K562 (cell line): ENCODE results near the gene TRAF1. TPM values are rescaled to one million over a fixed set of nuclear protein-coding genes. Genes with fewer than 3 reads are reported as not detected.

ENCODE experiments used
- CREM ChIP-seq: IDR thresholded peaks from 2 replicates; pipeline ENCODE4 v1.6.1; 2014; ENCODE audit warnings: antibody characterized with exemption, low read depth
- GABPA ChIP-seq: fragments of 200-800 bp; sonication (Bioruptor generic); conservative IDR thresholded peaks from 2 replicates; pipeline ENCODE4 v1.6.1; 2016; ENCODE audit warnings: low read depth, missing genetic modification characterization, missing compliant biosample characterization
- JUN ChIP-seq, 2 experiments: sonication (generic) in 1 of 2; formaldehyde crosslinking in 1 of 2; IDR thresholded peaks; 2 replicates each; pipeline versions ENCODE4 v1.6.1 to v1.8.0; 2012 to 2022; ENCODE audit warnings: borderline replicate concordance in 2 of 2, mild to moderate bottlenecking in 2 of 2, improper control_type of control experiment in 1 of 2, low read depth in 1 of 2, low read length in 1 of 2, missing genetic modification reagents in 1 of 2
- MTA1 ChIP-seq: fragments of 450-650 bp; IDR thresholded peaks from 2 replicates; pipeline ENCODE4 v1.6.1; 2017; ENCODE audit warnings: borderline replicate concordance
- NR1H2 ChIP-seq: sonication (generic); formaldehyde crosslinking; IDR thresholded peaks from 2 replicates; pipeline ENCODE4 v1.4.0; 2020; ENCODE audit warnings: mild to moderate bottlenecking, missing genetic modification reagents
- RBM25 ChIP-seq: fragments of 200-400 bp; formaldehyde crosslinking; IDR thresholded peaks from 2 replicates; pipeline ENCODE4 v1.6.1; 2018; ENCODE audit warnings: low read length, low read depth, moderate library complexity; ENCODE audit not compliant: severe bottlenecking
- polyA plus RNA-seq, 8 experiments: library from polyadenylated mRNA; depleted of rRNA in 4 of 8; stranded (reverse) in 5 of 8; unstranded in 3 of 8; fragments of >200 nt; fragmentation: Nextera tagmentation in 2 of 8; fragmentation: Illumina TruSeq in 1 of 8; extraction: Ambion mirVana in 2 of 8; extraction: Trizol in 1 of 8; gene quantifications; 2 replicates each; pipeline versions ENCODE4 v1.2.1 to v1.2.3, GENCODE V29; 2011 to 2014; ENCODE audit warnings: inconsistent platforms in 1 of 8, missing spikeins in 1 of 8
- total RNA-seq, 7 experiments: library from RNA; depleted of rRNA in 6 of 7; stranded (reverse); fragments of >200 nt in 6 of 7; fragmentation: Illumina TruSeq in 2 of 7; extraction: Trizol in 2 of 7; gene quantifications; 2 replicates each; pipeline versions ENCODE4 v1.2.1 to v1.2.3, GENCODE V29; 2011 to 2021; ENCODE audit warnings: low replicate concordance in 1 of 7
- TF ChIP-seq, protein P1 (sequence below): fragments of 450-650 bp; IDR thresholded peaks from 2 replicates; pipeline ENCODE4 v1.6.1; 2016; ENCODE audit warnings: low read depth
- TF ChIP-seq, protein P2 (sequence below), 2 experiments: fragments of 150-350 bp in 1 of 2; IDR thresholded peaks; 2 replicates each; pipeline ENCODE4 v1.6.1; 2012 to 2016; ENCODE audit warnings: low read depth in 2 of 2, low read length in 2 of 2, mild to moderate bottlenecking in 1 of 2, moderate library complexity in 1 of 2
- TF ChIP-seq, protein P3 (sequence below): fragments of 250-450 bp; sonication (Bioruptor Pico); IDR thresholded peaks from 2 replicates; pipeline ENCODE4 v1.5.0; 2020; ENCODE audit warnings: mild to moderate bottlenecking

Gene TRAF1
- total and polyA plus RNA-seq, 9 of the 15 experiments (the other 6 are each of a cell fraction or from before 2014, with no cell fraction given), result 0.01 to 1.1 (median 0.04) TPM; not detected in 2

DNA sequence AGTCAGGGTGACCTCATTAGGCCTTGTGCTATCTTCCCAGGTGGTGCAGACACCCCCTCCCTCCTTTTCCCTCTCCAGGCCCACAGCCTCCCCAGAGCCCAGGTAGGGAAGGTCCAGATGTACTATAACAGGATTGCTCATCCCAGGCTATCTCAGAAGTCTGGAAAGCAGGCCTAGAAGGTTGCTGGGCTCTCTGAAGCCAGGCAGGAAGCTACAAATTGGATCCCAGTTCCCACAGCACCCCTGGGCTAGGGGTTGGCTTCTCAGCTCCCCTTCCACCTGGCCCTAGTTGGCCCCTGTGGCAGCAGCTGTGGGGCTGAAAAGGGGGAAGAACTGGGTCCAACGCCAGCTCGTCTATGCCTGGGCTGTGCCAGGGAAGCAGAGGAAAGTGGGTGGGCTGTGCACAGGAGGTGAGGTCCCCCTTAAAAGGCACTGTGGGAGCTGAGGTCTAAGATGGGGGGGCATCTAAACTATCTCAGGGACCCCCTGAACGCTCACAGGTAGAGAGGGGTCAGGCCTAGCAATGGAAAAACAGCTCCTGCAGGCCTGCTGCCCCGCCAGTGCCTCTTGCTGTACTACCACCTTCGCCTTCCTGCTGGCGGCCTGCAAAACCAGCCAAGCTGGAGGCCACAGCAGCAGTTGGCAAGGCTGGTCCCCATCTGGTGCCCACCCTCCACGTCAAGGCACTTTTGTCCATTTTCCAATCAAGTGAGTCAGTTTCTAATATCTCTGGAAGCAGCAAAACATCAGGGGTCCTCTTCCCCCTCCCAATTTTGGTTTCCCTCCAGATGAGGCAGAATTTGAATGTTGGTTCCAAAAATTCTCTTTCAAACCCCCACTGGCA is 70.5 kb downstream of the TRAF1 start (continued):
- TF ChIP-seq, protein P1, sequence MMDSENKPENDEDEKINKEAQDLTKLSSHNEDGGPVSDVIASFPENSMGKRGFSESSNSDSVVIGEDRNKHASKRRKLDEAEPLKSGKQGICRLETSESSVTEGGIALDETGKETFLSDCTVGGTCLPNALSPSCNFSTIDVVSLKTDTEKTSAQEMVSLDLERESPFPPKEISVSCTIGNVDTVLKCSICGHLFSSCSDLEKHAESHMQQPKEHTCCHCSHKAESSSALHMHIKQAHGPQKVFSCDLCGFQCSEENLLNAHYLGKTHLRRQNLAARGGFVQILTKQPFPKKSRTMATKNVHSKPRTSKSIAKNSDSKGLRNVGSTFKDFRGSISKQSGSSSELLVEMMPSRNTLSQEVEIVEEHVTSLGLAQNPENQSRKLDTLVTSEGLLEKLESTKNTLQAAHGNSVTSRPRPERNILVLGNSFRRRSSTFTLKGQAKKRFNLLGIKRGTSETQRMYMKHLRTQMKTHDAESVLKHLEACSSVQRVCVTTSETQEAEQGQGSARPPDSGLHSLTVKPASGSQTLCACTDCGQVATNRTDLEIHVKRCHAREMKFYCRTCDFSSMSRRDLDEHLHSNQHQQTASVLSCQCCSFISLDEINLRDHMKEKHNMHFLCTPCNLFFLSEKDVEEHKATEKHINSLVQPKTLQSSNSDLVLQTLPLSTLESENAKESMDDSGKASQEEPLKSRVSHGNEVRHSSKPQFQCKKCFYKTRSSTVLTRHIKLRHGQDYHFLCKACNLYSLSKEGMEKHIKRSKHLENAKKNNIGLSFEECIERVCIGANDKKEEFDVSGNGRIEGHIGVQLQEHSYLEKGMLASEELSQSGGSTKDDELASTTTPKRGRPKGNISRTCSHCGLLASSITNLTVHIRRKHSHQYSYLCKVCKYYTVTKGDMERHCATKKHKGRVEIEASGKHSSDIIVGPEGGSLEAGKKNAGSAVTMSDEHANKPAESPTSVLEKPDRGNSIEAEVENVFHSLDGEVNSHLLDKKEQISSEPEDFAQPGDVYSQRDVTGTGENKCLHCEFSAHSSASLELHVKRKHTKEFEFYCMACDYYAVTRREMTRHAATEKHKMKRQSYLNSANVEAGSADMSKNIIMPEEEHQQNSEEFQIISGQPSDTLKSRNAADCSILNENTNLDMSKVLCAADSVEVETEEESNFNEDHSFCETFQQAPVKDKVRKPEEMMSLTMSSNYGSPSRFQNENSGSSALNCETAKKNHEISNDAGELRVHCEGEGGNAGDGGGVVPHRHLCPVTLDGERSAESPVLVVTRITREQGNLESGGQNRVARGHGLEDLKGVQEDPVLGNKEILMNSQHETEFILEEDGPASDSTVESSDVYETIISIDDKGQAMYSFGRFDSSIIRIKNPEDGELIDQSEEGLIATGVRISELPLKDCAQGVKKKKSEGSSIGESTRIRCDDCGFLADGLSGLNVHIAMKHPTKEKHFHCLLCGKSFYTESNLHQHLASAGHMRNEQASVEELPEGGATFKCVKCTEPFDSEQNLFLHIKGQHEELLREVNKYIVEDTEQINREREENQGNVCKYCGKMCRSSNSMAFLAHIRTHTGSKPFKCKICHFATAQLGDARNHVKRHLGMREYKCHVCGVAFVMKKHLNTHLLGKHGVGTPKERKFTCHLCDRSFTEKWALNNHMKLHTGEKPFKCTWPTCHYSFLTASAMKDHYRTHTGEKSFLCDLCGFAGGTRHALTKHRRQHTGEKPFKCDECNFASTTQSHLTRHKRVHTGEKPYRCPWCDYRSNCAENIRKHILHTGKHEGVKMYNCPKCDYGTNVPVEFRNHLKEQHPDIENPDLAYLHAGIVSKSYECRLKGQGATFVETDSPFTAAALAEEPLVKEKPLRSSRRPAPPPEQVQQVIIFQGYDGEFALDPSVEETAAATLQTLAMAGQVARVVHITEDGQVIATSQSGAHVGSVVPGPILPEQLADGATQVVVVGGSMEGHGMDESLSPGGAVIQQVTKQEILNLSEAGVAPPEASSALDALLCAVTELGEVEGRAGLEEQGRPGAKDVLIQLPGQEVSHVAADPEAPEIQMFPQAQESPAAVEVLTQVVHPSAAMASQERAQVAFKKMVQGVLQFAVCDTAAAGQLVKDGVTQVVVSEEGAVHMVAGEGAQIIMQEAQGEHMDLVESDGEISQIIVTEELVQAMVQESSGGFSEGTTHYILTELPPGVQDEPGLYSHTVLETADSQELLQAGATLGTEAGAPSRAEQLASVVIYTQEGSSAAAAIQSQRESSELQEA, result no peak
- TF ChIP-seq MTA1 (no peak), RBM25 (no peak), CREM (no peak), NR1H2 (CRISPR knock-in tag) (0 out of 2 replicates have a peak, but pooled peaks have one; percentile 44), GABPA (tag) (no peak), JUN (IDR thresholded peaks at IDR 0.05; ENCODE audit: borderline replicate concordance, low read depth, low read length) (no peak), JUN (CRISPR knock-in tag; IDR thresholded peaks at IDR 0.05; ENCODE audit: borderline replicate concordance) (peak; percentile 63; the same call in 1 of the 2 replicates)
- TF ChIP-seq, protein P2, sequence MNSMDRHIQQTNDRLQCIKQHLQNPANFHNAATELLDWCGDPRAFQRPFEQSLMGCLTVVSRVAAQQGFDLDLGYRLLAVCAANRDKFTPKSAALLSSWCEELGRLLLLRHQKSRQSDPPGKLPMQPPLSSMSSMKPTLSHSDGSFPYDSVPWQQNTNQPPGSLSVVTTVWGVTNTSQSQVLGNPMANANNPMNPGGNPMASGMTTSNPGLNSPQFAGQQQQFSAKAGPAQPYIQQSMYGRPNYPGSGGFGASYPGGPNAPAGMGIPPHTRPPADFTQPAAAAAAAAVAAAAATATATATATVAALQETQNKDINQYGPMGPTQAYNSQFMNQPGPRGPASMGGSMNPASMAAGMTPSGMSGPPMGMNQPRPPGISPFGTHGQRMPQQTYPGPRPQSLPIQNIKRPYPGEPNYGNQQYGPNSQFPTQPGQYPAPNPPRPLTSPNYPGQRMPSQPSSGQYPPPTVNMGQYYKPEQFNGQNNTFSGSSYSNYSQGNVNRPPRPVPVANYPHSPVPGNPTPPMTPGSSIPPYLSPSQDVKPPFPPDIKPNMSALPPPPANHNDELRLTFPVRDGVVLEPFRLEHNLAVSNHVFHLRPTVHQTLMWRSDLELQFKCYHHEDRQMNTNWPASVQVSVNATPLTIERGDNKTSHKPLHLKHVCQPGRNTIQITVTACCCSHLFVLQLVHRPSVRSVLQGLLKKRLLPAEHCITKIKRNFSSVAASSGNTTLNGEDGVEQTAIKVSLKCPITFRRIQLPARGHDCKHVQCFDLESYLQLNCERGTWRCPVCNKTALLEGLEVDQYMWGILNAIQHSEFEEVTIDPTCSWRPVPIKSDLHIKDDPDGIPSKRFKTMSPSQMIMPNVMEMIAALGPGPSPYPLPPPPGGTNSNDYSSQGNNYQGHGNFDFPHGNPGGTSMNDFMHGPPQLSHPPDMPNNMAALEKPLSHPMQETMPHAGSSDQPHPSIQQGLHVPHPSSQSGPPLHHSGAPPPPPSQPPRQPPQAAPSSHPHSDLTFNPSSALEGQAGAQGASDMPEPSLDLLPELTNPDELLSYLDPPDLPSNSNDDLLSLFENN (IDR thresholded peaks at IDR 0.05; ENCODE audit: low read depth in 2 of 2, low read length in 2 of 2), result no peak
- TF ChIP-seq, protein P3, sequence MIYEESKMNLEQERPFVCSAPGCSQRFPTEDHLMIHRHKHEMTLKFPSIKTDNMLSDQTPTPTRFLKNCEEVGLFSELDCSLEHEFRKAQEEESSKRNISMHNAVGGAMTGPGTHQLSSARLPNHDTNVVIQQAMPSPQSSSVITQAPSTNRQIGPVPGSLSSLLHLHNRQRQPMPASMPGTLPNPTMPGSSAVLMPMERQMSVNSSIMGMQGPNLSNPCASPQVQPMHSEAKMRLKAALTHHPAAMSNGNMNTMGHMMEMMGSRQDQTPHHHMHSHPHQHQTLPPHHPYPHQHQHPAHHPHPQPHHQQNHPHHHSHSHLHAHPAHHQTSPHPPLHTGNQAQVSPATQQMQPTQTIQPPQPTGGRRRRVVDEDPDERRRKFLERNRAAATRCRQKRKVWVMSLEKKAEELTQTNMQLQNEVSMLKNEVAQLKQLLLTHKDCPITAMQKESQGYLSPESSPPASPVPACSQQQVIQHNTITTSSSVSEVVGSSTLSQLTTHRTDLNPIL (CRISPR knock-in tag), result no peak
